Right atrium auricular region (tissue), 2 donors: ENCODE data around the gene LPGAT1. TPM values are rescaled to one million over a fixed set of nuclear protein-coding genes. Genes with fewer than 3 reads are reported as not detected.

ENCODE experiments used
- DNase-seq: peaks from one replicate; pipeline ENCODE4 v3.0.0-alpha.2; 2019; ENCODE audit warnings: low spot score
- H3K27ac ChIP-seq, 2 donors: fragments of 200-600 bp; sonication (generic); 1 replicate in 1 of 2; 2 replicates in 1 of 2; pipeline ENCODE4 v1.5.1; 2016 to 2019
- H3K27me3 ChIP-seq, 2 donors: fragments of 200-600 bp; sonication (generic); one replicate each; pipeline versions ENCODE4 v1.5.1 to v1.6.0; 2017 to 2019
- H3K36me3 ChIP-seq: fragments of 200-600 bp; sonication (generic); one replicate; pipeline ENCODE4 v1.5.1; 2016
- H3K4me1 ChIP-seq, 2 donors: fragments of 200-600 bp; sonication (generic); one replicate each; pipeline versions ENCODE4 v1.5.1 to v1.6.0; 2017 to 2019
- H3K4me3 ChIP-seq, 2 donors: fragments of 200-600 bp; sonication (generic); 1 replicate in 1 of 2; 2 replicates in 1 of 2; pipeline ENCODE4 v1.5.1; 2017 to 2019; ENCODE audit warnings: mild to moderate bottlenecking in 1 of 2, moderate library complexity in 1 of 2
- H3K9me3 ChIP-seq, 2 donors: fragments of 200-600 bp; sonication (generic); one replicate each; pipeline ENCODE4 v1.5.1; 2019
- CTCF ChIP-seq, 2 donors: fragments of 200-600 bp; sonication (generic); IDR thresholded peaks; one replicate each; pipeline ENCODE4 v1.5.1; 2019; ENCODE audit warnings: antibody characterized with exemption in 2 of 2
- total RNA-seq, 2 donors: library from RNA; depleted of rRNA; stranded (reverse); fragments of >200 nt; gene quantifications; one replicate each; pipeline ENCODE4 v1.1.0, GENCODE V29; 2016

The LPGAT1 gene
- total RNA-seq, 2 donors from 2014 or later: 27.0 to 36.2 TPM

GRCh38 chr1:211781260-211781659 is 49.3 kb downstream of the LPGAT1 start:
- no peak for DNase-seq
- Histone ChIP-seq H3K36me3 (peaks cover 20% of the 10 kb centered on the region), H3K4me3 (no peak overlapping the region), H3K27me3 (no peaks in the 10 kb centered on the region), H3K27ac (no peak overlapping the region), H3K9me3 (no peaks in the 10 kb centered on the region), H3K4me1 (peaks cover 0 to 6% of the 10 kb centered on the region in 2 donors)
- no peak for TF ChIP-seq CTCF (IDR thresholded peaks at IDR 0.05)

- H3K27me3 ChIP-seq: no peaks in the 10 kb centered on the region
- no peak overlapping the region for H3K4me3 ChIP-seq
- no peak for DNase-seq
- no peaks in the 10 kb centered on the region for H3K9me3 ChIP-seq
- no peaks in the 10 kb centered on the region for H3K4me1 ChIP-seq
- H3K36me3 ChIP-seq: peaks cover 32% of the 10 kb centered on the region
- H3K27ac ChIP-seq: no peak overlapping the region
- TF ChIP-seq CTCF (IDR thresholded peaks at IDR 0.05): no peak
These were observed 55.4 kb downstream of the LPGAT1 start for GRCh38 chr1:211775170-211775569.

GRCh38 chr1:211764701-211765100 is 65.9 kb downstream of the LPGAT1 start:
- peaks cover 5% of the 10 kb centered on the region for H3K36me3 ChIP-seq
- no peak for DNase-seq
- no peak for TF ChIP-seq CTCF (IDR thresholded peaks at IDR 0.05)
- H3K4me1 ChIP-seq: peaks cover 0 to 6% of the 10 kb centered on the region in 2 donors
- no peaks in the 10 kb centered on the region for H3K9me3 ChIP-seq
- H3K4me3 ChIP-seq: no peak overlapping the region
- no peak overlapping the region for H3K27ac ChIP-seq
- no peaks in the 10 kb centered on the region for H3K27me3 ChIP-seq

- no peak for DNase-seq
- H3K36me3 ChIP-seq: no peaks in the 10 kb centered on the region
- H3K27ac ChIP-seq: no peak overlapping the region
- no peak overlapping the region for H3K4me3 ChIP-seq
- peaks cover 0 to 8% of the 10 kb centered on the region in 2 donors for H3K9me3 ChIP-seq
- TF ChIP-seq CTCF (IDR thresholded peaks at IDR 0.05): no peak
- H3K4me1 ChIP-seq: peaks cover 0 to 6% of the 10 kb centered on the region in 2 donors
- no peaks in the 10 kb centered on the region for H3K27me3 ChIP-seq
These were observed 68.4 kb downstream of the LPGAT1 start for GRCh38 chr1:211762206-211762605.

- TF ChIP-seq CTCF (IDR thresholded peaks at IDR 0.05): no peak
- no peak for DNase-seq
- no peaks in the 10 kb centered on the region for H3K27me3 ChIP-seq
- no peaks in the 10 kb centered on the region for H3K36me3 ChIP-seq
- peaks cover 0 to 6% of the 10 kb centered on the region in 2 donors for H3K4me1 ChIP-seq
- no peak overlapping the region for H3K4me3 ChIP-seq
- peaks cover 0 to 8% of the 10 kb centered on the region in 2 donors for H3K9me3 ChIP-seq
- H3K27ac ChIP-seq: no peak overlapping the region
These were observed 69.2 kb downstream of the LPGAT1 start for GRCh38 chr1:211761400-211761799.

GRCh38 chr1:211756471-211757020 is 74.0 kb downstream of the LPGAT1 start:
- Histone ChIP-seq H3K4me1 (peaks cover 0 to 5% of the 10 kb centered on the region in 2 donors), H3K9me3 (peaks cover 0 to 8% of the 10 kb centered on the region in 2 donors), H3K27ac (no peak overlapping the region), H3K36me3 (no peaks in the 10 kb centered on the region), H3K27me3 (no peaks in the 10 kb centered on the region), H3K4me3 (no peak overlapping the region)
- no peak for DNase-seq
- no peak for TF ChIP-seq CTCF (IDR thresholded peaks at IDR 0.05)
